Ovary (tissue), 9 donors: Measurements from ENCODE around the gene TNRC6C. TPM values are rescaled to one million over a fixed set of nuclear protein-coding genes. Genes with fewer than 3 reads are reported as not detected.
A peak's percentile ranks its signal among the peaks of the same experiment; 100 is the strongest.
"Not testable (repeated sequence)": the region's sequence is repeated elsewhere in the genome, so short reads cannot be mapped to it uniquely, and the experiment has no call there.

Experiments
- DNase-seq, 5 donors: peaks; one replicate each; pipeline ENCODE4 v3.0.0-alpha.2; 2019 to 2020
- H3K27ac ChIP-seq, 2 donors: fragments of 200-600 bp; one replicate each; pipeline versions ENCODE4 v1.5.1 to v1.8.0; 2019 to 2022
- H3K27me3 ChIP-seq: fragments of 200-600 bp; one replicate; pipeline ENCODE4 v1.8.0; 2022
- H3K36me3 ChIP-seq: fragments of 200-600 bp; sonication (generic); one replicate; pipeline ENCODE4 v1.5.1; 2019
- H3K4me1 ChIP-seq: one replicate; pipeline ENCODE4 v1.8.1; 2013; ENCODE audit warnings: mild to moderate bottlenecking, moderate library complexity; ENCODE audit not compliant: insufficient read depth
- H3K4me3 ChIP-seq: fragments of 200-600 bp; sonication (generic); one replicate; pipeline ENCODE4 v1.5.1; 2017
- H3K9me3 ChIP-seq, 2 donors: fragments of 200-600 bp in 1 of 2; sonication (generic) in 1 of 2; one replicate each; pipeline versions ENCODE4 v1.5.1 to v1.8.1; 2013 to 2019; ENCODE audit warnings: mild to moderate bottlenecking in 1 of 2, moderate library complexity in 1 of 2
- CTCF ChIP-seq, 3 donors: fragments of 450-650 bp in 2 of 3; fragments of 200-600 bp in 1 of 3; IDR thresholded peaks; one replicate each; pipeline versions ENCODE4 v1.5.1 to v1.8.0; 2016 to 2022; ENCODE audit warnings: antibody characterized with exemption in 3 of 3, mild to moderate bottlenecking in 1 of 3
- EP300 ChIP-seq: sonication (generic); formaldehyde crosslinking; IDR thresholded peaks from one replicate; pipeline ENCODE4 v1.6.1; 2017; ENCODE audit warnings: antibody characterized with exemption
- POLR2A ChIP-seq: fragments of 450-650 bp; IDR thresholded peaks from one replicate; pipeline ENCODE4 v1.6.1; 2017; ENCODE audit warnings: antibody characterized with exemption, mild to moderate bottlenecking, moderate library complexity
- WGBS, 3 donors: extraction: QIAGEN DNeasy Blood & Tissue Kit in 1 of 3; methylation state at CpG; one replicate each; pipeline versions ENCODE4 v1.1.5 to v1.1.7; 2013 to 2017; 5-methylcytosine and 5-hydroxymethylcytosine counted together
- intact Hi-C, 4 donors: fragments of 100-400 bp; cut with DNase I; formaldehyde crosslinking; loops; one replicate each; pipeline versions ENCODE4 v1.11.0 to v1.15.1; 2022 to 2023
- polyA plus RNA-seq, 2 donors: library from polyadenylated mRNA; stranded (reverse); fragments of 200-250 nt in 1 of 2; fragments of 350-450 nt in 1 of 2; fragmentation: Illumina TruSeq in 1 of 2; extraction: RNeasy Lipid Tissue Mini Kit (QIAGEN cat#74804) in 1 of 2; gene quantifications; one replicate each; pipeline ENCODE4 v1.2.3, GENCODE V29; 2013 to 2014
- total RNA-seq, 7 donors: library from RNA; depleted of rRNA in 2 of 7; stranded (reverse); fragments of >200 nt in 2 of 7; fragmentation: NEBNext Ultra II Directional in 3 of 7; extraction: Animal tissue kit (Norgen Biotek cat#: 25700) in 3 of 7; gene quantifications; one replicate each; pipeline versions ENCODE4 v1.1.0 to v1.2.4, GENCODE V29; 2016 to 2023
- donor health status: DM: no; HTN: no; CAD: no; lungs with moderate emphysema.
- donor health status: DM: no; HTN: no; CAD: no.
- donor health status: Bipolar disorder and iron deficiency.
- donor health status: DM: yes; HTN: yes; CAD: no.
- donor health status: DM: no; HTN: no; CAD: no.
- donor health status: DM: yes; HTN: yes; CAD: no.

TNRC6C gene
- total and polyA plus RNA-seq, 9 donors = 8.7 to 45.3 (median 32.5) TPM

GRCh38 chr17:78112518-78113471 lies 154.3 kb downstream of the TNRC6C start:
- no peaks in the 10 kb centered on the region for H3K4me1 ChIP-seq
- H3K36me3 ChIP-seq = no peaks in the 10 kb centered on the region
- no peak overlapping the region for H3K4me3 ChIP-seq

GRCh38 chr17:78113804-78114785 lies 155.6 kb downstream of the TNRC6C start:
- no peak overlapping the region for H3K27ac ChIP-seq
- H3K27me3 ChIP-seq = no peaks in the 10 kb centered on the region
- no peak for DNase-seq

More at GRCh38 chr17:78112518-78113471, 154.3 kb downstream of the TNRC6C start:
- peak; percentile 58 to 87 (median 79) for DNase-seq
- Histone ChIP-seq H3K9me3 (no peaks in the 10 kb centered on the region), H3K27me3 (no peaks in the 10 kb centered on the region), H3K27ac (no peak overlapping the region)
- 45 to 48% (median 46%) methylated on average over 33 of the region's 33 CpGs for WGBS, 3 donors
- TF ChIP-seq EP300 (no peak), CTCF (IDR thresholded peaks at IDR 0.05) (peak; percentile 96 to 99 (median 97))
- intact Hi-C loops = loop anchor here (1.0 to 10.0 kb wide), 5 partner anchors 64 to 312 kb away; no protein-coding TSS in a partner anchor

GRCh38 chr17:78114831-78115723 lies 156.6 kb downstream of the TNRC6C start:
- WGBS, 3 donors = 66 to 75% (median 67%) methylated on average over 24 to 27 of the region's 28 CpGs
- Histone ChIP-seq H3K9me3 (no peaks in the 10 kb centered on the region), H3K27ac (no peak overlapping the region), H3K27me3 (no peaks in the 10 kb centered on the region), H3K4me3 (no peak overlapping the region), H3K36me3 (no peaks in the 10 kb centered on the region), H3K4me1 (no peaks in the 10 kb centered on the region)
- TF ChIP-seq EP300 = no peak
- no peak for TF ChIP-seq POLR2A
- no peak for TF ChIP-seq CTCF (IDR thresholded peaks at IDR 0.05)
- DNase-seq = no peak
- intact Hi-C loops = loop anchor here (5.0 to 10.0 kb wide), 3 partner anchors 62 to 310 kb away; no protein-coding TSS in a partner anchor

More at GRCh38 chr17:78113804-78114785, 155.6 kb downstream of the TNRC6C start:
- no peaks in the 10 kb centered on the region for H3K36me3 ChIP-seq
- intact Hi-C loops = loop anchor here (2.0 to 10.0 kb wide), 4 partner anchors 63 to 311 kb away; no protein-coding TSS in a partner anchor
- H3K4me3 ChIP-seq = no peak overlapping the region
- H3K4me1 ChIP-seq = no peaks in the 10 kb centered on the region
- no peaks in the 10 kb centered on the region for H3K9me3 ChIP-seq
- 79 to 83% (median 82%) methylated on average over 25 of the region's 25 CpGs for WGBS, 3 donors
- TF ChIP-seq POLR2A (no peak), CTCF (IDR thresholded peaks at IDR 0.05) (no peak), EP300 (no peak)

GRCh38 chr17:78115803-78116202 lies 157.3 kb downstream of the TNRC6C start:
- not testable (repeated sequence) for DNase-seq

More at GRCh38 chr17:78115803-78116202, 157.3 kb downstream of the TNRC6C start:
- 91 to 94% (median 93%) methylated on average over 15 to 16 of the region's 18 CpGs for WGBS, 3 donors
- intact Hi-C loops = loop anchor here in 2 of 4 donors (10.0 kb wide), 1 partner anchor 309 kb away; no protein-coding TSS in a partner anchor
- not testable (repeated sequence) for H3K27me3 ChIP-seq, H3K9me3 ChIP-seq, H3K27ac ChIP-seq, H3K4me1 ChIP-seq, H3K36me3 ChIP-seq, H3K4me3 ChIP-seq
